Choroid plexus epithelial cell (primary cell): ENCODE data around the gene CYTH4.

ENCODE experiments used
- DNase-seq: peaks from one replicate; pipeline ENCODE4 v3.0.0-alpha.2; 2010; ENCODE audit warnings: low read depth
- H3K4me3 ChIP-seq: 2 replicates; pipeline ENCODE4 v1.5.1; 2011; ENCODE audit warnings: low read depth, mild to moderate bottlenecking, control low read depth, low read length, moderate library complexity
- TF ChIP-seq, protein P1 (sequence below): conservative IDR thresholded peaks from 2 replicates; pipeline ENCODE4 v1.5.1; 2011; ENCODE audit warnings: low read depth, mild to moderate bottlenecking, control low read depth, inconsistent platforms, low read length, moderate library complexity

The CYTH4 gene

DNA sequence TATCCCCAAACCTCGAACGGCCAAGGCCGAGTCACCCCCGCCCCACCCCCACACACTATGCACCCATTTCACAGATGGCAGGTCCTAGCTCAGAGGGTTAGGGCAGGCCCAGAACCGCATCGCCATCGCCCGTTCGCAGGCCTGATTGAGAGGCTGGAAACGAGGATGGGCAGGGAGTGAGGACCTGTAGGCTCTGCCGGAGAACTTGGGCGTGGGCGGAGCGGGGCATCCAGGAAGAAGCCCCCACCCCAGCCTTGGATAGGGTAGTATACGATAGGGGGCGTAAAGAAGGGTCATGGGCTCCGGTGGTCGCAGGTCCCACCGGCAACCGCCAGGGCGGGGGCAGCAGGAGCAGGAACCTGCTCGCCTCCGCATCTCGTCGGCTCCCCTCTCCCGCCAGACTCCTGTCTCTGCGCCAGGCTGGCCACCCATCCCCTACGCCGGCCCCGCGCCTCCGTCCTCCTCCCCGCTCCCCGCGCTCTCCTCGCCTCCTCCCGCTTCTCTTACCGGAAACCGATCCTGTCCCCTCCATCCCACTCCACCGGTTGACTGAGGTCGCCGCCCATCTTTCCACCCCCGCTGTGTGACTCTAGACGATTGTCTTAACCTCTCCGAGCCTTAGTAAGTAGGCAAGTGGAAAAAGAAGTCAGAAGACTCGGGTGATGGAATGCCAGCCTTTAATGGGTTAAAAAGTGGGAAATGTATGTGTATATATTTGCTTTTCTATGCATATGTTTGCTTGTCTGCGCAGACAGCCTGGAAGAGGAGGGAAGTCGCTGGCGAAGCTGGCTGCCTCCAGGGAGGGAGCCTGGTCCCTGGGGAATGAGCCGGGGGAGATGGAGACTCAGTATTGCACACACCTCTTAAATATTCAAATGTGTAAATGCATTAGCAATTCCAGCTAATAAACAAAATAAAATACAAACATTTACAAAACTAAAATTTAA lies 52.8 kb downstream of the CYTH4 start:
- peak overlapping the region; percentile 8 for H3K4me3 ChIP-seq
- TF ChIP-seq, protein P1, sequence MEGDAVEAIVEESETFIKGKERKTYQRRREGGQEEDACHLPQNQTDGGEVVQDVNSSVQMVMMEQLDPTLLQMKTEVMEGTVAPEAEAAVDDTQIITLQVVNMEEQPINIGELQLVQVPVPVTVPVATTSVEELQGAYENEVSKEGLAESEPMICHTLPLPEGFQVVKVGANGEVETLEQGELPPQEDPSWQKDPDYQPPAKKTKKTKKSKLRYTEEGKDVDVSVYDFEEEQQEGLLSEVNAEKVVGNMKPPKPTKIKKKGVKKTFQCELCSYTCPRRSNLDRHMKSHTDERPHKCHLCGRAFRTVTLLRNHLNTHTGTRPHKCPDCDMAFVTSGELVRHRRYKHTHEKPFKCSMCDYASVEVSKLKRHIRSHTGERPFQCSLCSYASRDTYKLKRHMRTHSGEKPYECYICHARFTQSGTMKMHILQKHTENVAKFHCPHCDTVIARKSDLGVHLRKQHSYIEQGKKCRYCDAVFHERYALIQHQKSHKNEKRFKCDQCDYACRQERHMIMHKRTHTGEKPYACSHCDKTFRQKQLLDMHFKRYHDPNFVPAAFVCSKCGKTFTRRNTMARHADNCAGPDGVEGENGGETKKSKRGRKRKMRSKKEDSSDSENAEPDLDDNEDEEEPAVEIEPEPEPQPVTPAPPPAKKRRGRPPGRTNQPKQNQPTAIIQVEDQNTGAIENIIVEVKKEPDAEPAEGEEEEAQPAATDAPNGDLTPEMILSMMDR: no peak
- no peak for DNase-seq

DNA sequence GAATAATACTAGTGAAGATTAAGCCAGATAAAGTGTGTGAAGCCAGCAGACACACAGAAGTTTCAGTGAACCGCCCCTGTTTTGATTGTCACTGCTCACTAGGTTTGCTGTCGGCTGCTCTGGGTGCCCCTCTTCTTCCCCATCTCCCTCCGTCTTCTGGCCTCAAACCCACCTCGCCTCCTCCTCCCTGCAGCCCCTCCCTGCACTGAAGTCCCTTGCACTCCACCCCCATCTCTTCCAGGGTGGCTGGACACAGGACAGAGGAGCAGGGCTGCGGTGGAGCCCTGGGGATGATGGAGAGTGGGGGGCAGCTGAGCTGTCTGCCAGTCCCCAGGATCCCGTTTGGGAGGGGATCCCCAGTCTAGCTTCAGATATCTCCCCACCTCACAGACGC lies 53.5 kb downstream of the CYTH4 start:
- no peak for DNase-seq
- TF ChIP-seq, protein P1: no peak
- H3K4me3 ChIP-seq: no peak overlapping the region

DNA sequence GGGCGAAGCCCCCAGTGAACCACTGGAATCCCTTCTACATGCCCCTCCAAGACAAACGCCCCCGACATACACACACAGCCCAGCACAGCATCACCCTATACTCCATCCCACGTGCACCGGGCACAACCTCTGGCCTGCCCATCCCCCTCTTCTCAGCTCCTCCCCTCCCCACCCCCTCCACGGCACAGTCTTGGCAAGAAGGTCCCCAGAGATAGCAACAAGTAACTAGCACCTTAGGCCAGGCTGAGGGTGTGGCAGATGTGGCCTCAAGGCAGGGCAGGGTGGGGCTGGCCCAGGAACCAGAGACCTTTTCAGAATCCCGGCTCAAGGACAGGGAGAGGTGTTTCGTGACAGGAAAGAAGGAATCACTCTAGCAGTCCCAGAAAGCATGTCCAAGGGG lies 54.3 kb downstream of the CYTH4 start:
- no peak for DNase-seq
- H3K4me3 ChIP-seq: no peak overlapping the region
- TF ChIP-seq, protein P1: no peak

DNA sequence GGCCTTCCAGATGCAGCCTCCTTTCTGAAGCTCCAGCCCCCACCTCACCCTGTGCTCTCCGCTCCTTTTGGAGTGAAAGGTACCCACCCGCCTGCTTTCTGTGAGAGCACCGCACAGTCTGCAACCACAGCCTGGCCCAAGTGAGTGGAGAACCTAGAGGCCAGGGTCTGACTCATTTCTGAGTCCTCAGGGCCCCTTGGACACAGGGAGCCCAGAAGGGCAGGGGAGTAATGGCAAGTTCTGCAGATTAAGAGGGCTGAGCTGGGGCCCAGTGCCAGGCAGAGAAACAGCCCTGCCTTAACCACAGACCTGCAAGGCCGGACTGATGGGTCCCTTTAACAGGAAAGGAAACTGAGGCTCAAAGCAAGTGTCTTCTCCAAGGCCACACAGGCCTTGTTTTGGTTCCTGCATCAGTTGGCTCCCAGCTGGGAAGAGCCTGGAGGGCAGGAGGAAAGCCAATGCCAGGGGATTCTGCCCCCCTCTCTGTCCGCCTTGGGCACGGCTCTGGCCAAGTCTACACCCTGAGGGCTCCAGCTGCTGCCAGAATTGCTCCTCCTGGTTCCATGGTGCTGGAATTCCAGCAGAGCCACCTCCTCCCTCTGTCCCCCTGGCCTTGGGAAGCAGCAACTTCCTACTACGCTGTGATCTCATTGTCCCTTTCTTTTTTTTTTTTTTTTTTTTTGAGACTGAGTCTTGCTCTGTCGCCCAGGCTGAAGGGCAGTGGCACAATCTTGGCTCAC lies 55.1 kb downstream of the CYTH4 start:
- TF ChIP-seq, protein P1: no peak
- H3K4me3 ChIP-seq: no peak overlapping the region
- no peak for DNase-seq

DNA sequence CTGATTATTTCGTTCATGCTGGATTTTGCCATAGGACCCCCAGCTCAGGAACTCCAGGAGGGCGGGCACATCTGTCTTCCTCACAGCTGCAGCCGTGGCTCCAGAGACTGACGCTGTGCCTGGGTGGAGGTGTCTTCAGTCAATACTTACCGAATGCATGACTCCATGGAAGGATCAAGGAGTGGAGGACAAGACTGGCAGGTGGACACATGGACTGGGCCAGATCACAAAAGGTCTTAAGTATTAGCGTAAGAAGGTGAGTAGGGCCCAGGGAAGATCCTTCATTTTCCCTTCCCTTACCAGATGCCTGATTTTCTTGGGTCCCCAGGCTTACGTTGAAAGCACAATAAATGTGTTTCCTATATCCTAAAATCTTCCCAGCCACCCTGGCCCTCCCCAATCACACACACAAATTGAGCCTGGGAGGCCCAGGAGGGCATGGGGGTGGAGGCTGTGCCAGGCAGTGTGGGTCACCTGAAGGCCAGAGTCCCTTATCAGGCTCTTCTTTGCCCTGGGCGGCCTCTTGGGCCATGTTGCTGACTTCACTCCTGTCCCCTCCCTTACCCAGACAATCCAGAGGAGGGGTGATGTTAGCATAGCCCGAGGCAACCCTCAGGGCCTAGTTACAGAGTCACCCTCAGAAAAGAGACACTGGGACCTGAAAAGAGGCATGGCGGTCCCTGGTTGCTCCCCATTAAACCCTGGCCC lies 56.4 kb downstream of the CYTH4 start:
- DNase-seq: no peak
- no peak overlapping the region for H3K4me3 ChIP-seq
- TF ChIP-seq, protein P1: no peak

DNA sequence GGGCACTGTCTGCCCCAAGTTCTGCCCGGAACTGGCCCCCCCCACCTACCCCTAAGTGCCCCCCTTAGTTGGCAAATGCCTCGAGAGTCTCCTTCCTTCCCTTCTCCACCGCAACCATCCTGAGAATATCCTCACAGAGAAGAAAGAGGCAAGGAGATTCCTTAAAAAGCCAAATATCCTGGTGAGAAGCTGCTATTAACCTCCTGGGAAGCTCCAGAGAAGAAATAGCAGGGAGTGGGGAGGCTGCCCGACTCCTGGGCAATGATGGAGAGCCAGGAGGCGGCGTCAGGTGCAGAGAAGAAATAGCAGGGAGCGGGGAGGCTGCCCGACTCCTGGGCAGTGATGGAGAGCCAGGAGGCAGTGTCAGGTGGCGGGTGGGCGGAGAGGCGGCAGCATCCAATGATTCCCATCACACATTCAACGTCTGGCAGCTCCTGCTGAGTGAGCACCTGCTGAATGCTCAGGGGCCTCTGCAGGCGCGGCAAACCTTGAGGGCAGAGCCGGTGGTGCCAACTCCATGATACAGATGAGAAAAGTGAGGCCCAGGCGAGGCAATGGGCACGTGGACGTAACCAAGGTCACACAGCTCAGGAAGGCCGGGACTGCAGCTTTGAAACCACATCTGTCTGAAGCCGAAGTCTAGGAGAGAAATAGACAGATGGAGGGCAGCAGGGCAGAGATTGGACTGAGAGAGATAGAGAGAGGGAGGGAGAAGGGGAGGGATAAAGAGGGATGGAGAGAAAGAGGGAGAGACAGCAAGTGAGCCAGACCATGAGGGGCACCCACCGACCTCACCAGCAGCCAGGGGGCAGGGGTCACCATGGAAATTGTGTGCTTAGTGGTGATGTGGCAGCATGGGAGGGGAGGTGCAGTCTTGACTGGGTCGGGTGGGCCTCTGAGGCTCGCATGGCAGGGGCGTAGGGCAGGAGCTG lies 58.3 kb downstream of the CYTH4 start:
- no peak overlapping the region for H3K4me3 ChIP-seq
- TF ChIP-seq, protein P1: no peak
- DNase-seq: no peak
